Keratinocyte (primary cell): ENCODE data around the gene AGAP5.
"Not testable (repeated sequence)": the region's sequence is repeated elsewhere in the genome, so short reads cannot be mapped to it uniquely, and the experiment has no call there.

Experiments used
- CTCF ChIP-seq, 3 experiments: IDR thresholded peaks in 1 of 3; conservative IDR thresholded peaks in 1 of 3; optimal IDR thresholded peaks in 1 of 3; 2 replicates in 2 of 3; 3 replicates in 1 of 3; pipeline versions ENCODE3 to v1.5.1; 2011; ENCODE audit warnings: low read length in 3 of 3, mild to moderate bottlenecking in 3 of 3, moderate library complexity in 2 of 3, control low read depth in 1 of 3, inconsistent platforms in 1 of 3; ENCODE audit not compliant: insufficient read depth in 2 of 3; ENCODE audit errors: extremely low read depth in 1 of 3
- EZH2 ChIP-seq: IDR thresholded peaks from one replicate; pipeline ENCODE4 v1.6.1; 2012; ENCODE audit warnings: inconsistent platforms, mild to moderate bottlenecking, low read length, moderate library complexity

- not testable (repeated sequence) for TF ChIP-seq CTCF (optimal IDR thresholded peaks at IDR 0.05 in 1 of 3, IDR thresholded peaks at IDR 0.05 in 1 of 3, conservative IDR thresholded peaks at IDR 0.05 in 1 of 3; ENCODE audit: extremely low read depth in 1 of 3, insufficient read depth in 2 of 3, low read length in 3 of 3); EZH2
These were observed 22.7 kb upstream of the AGAP5 start for GRCh38 chr10:73720561-73720960.
